Measurements from ENCODE around the gene UBE2G1.
"Not testable (repeated sequence)": the region's sequence is repeated elsewhere in the genome, so short reads cannot be mapped to it uniquely, and the experiment has no call there.

- not testable (repeated sequence) for TF ChIP-seq CTCF, EZH2, EZH2phosphoT487 (IDR thresholded peaks at IDR 0.05)
Measured at GRCh38 chr17:4375796-4376440, 9.4 kb upstream of the UBE2G1 start.

Data from neural progenitor cell (in vitro differentiated cells).